Osteoblast (primary cell): ENCODE data around the gene SPHKAP. TPM values are rescaled to one million over a fixed set of nuclear protein-coding genes. Genes with fewer than 3 reads are reported as not detected.
"Not testable (repeated sequence)": the region's sequence is repeated elsewhere in the genome, so short reads cannot be mapped to it uniquely, and the experiment has no call there.

Experiments used
- DNase-seq: peaks from one replicate; pipeline ENCODE4 v3.0.0; 2011; ENCODE audit warnings: low spot score, mixed read lengths; ENCODE audit not compliant: insufficient read length; ENCODE audit errors: missing footprints
- H2AFZ ChIP-seq: 2 replicates; pipeline ENCODE4 v1.6.0; 2011; ENCODE audit warnings: mild to moderate bottlenecking, low read length
- H3K27ac ChIP-seq: 2 replicates; pipeline ENCODE4 v1.5.1; 2011; ENCODE audit warnings: mild to moderate bottlenecking, low read depth, low read length, moderate library complexity
- H3K27me3 ChIP-seq: 2 replicates; pipeline ENCODE4 v1.6.0; 2012; ENCODE audit warnings: mild to moderate bottlenecking, control low read depth, inconsistent platforms, low read length, moderate library complexity; ENCODE audit not compliant: insufficient read depth
- H3K36me3 ChIP-seq: 2 replicates; pipeline ENCODE4 v1.5.1; 2011; ENCODE audit warnings: mild to moderate bottlenecking, low read length, control low read depth, moderate library complexity; ENCODE audit not compliant: insufficient read depth
- H3K4me1 ChIP-seq: 2 replicates; pipeline ENCODE4 v1.5.1; 2011; ENCODE audit warnings: mild to moderate bottlenecking, low read length, control low read depth, moderate library complexity; ENCODE audit not compliant: insufficient read depth
- H3K4me2 ChIP-seq: 2 replicates; pipeline ENCODE4 v1.6.0; 2011; ENCODE audit warnings: mild to moderate bottlenecking, low read length; ENCODE audit not compliant: insufficient read depth
- H3K4me3 ChIP-seq: fragments of 200-600 bp; sonication (generic); 3 replicates; pipeline ENCODE4 v1.5.1; 2012; ENCODE audit warnings: mild to moderate bottlenecking, low read length, inconsistent platforms; ENCODE audit not compliant: insufficient read depth
- H3K79me2 ChIP-seq: 2 replicates; pipeline ENCODE4 v1.6.0; 2012; ENCODE audit warnings: mild to moderate bottlenecking, low read length, control low read depth, inconsistent platforms; ENCODE audit not compliant: insufficient read depth
- H3K9me3 ChIP-seq: 2 replicates; pipeline ENCODE4 v1.5.1; 2011; ENCODE audit warnings: low read depth, low read length, control low read depth
- H4K20me1 ChIP-seq: 2 replicates; pipeline ENCODE4 v1.6.0; 2012; ENCODE audit warnings: mild to moderate bottlenecking, low read length, control low read depth; ENCODE audit not compliant: insufficient read depth
- total RNA-seq: library from RNA; depleted of rRNA; stranded (reverse); fragments of >200 nt; gene quantifications from 2 replicates; pipeline ENCODE4 v1.2.3, GENCODE V29; 2012
- TF ChIP-seq, protein P1 (sequence below): IDR thresholded peaks from 2 replicates; pipeline ENCODE4 v1.5.1; 2011; ENCODE audit warnings: mild to moderate bottlenecking, low read depth, low read length, moderate library complexity; ENCODE audit errors: extremely low read depth

The SPHKAP gene
- total RNA-seq, 1 donor, result not detected

GRCh38 chr2:227942965-227943364 is 238.5 kb downstream of the SPHKAP start:
- H2AFZ ChIP-seq, result no peak overlapping the region
- H3K36me3 ChIP-seq, result no peaks in the 10 kb centered on the region
- H4K20me1 ChIP-seq, result no peaks in the 10 kb centered on the region
- TF ChIP-seq, protein P1, sequence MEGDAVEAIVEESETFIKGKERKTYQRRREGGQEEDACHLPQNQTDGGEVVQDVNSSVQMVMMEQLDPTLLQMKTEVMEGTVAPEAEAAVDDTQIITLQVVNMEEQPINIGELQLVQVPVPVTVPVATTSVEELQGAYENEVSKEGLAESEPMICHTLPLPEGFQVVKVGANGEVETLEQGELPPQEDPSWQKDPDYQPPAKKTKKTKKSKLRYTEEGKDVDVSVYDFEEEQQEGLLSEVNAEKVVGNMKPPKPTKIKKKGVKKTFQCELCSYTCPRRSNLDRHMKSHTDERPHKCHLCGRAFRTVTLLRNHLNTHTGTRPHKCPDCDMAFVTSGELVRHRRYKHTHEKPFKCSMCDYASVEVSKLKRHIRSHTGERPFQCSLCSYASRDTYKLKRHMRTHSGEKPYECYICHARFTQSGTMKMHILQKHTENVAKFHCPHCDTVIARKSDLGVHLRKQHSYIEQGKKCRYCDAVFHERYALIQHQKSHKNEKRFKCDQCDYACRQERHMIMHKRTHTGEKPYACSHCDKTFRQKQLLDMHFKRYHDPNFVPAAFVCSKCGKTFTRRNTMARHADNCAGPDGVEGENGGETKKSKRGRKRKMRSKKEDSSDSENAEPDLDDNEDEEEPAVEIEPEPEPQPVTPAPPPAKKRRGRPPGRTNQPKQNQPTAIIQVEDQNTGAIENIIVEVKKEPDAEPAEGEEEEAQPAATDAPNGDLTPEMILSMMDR, result no peak
- no peak overlapping the region for H3K4me3 ChIP-seq
- H3K4me2 ChIP-seq, result no peak overlapping the region
- DNase-seq, result no peak
- no peaks in the 10 kb centered on the region for H3K9me3 ChIP-seq
- H3K27ac ChIP-seq, result no peak overlapping the region
- no peaks in the 10 kb centered on the region for H3K79me2 ChIP-seq
- no peaks in the 10 kb centered on the region for H3K4me1 ChIP-seq
- no peaks in the 10 kb centered on the region for H3K27me3 ChIP-seq

DNA sequence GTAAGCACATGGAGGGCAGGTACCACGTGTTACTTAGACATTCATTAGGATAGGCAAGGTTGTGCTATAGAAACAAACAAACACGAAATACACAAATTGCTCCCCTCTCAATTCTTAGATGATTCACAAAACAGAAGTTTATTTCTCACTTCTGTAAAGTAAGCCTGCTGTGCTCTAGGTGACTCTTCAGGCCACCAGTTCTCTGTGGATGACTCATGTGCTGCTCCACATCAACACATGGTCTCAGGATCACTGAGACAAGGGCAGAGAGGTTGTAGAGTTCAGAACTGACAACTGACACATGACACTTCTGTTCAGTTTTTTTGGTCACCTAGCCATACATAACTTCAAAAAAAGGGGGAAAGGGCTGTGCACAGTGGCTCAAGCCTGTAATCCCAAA is 239.5 kb downstream of the SPHKAP start:
- Histone ChIP-seq H2AFZ (no peak overlapping the region), H3K79me2 (no peaks in the 10 kb centered on the region), H3K4me3 (no peak overlapping the region), H3K4me1 (no peaks in the 10 kb centered on the region), H4K20me1 (no peaks in the 10 kb centered on the region), H3K27ac (no peak overlapping the region), H3K36me3 (no peaks in the 10 kb centered on the region), H3K9me3 (no peaks in the 10 kb centered on the region), H3K4me2 (no peak overlapping the region), H3K27me3 (no peaks in the 10 kb centered on the region)
- no peak for DNase-seq
- TF ChIP-seq, protein P1, result no peak

GRCh38 chr2:227939271-227940027 is 242.0 kb downstream of the SPHKAP start:
- H3K27me3 ChIP-seq, result no peaks in the 10 kb centered on the region
- H2AFZ ChIP-seq, result peak overlapping the region; percentile 75
- H3K4me2 ChIP-seq, result peak overlapping the region; percentile 78
- H3K27ac ChIP-seq, result no peak overlapping the region
- DNase-seq, result peak; percentile 41
- TF ChIP-seq, protein P1, result peak; percentile 70
- H4K20me1 ChIP-seq, result no peaks in the 10 kb centered on the region
- H3K36me3 ChIP-seq, result no peaks in the 10 kb centered on the region
- H3K4me1 ChIP-seq, result no peaks in the 10 kb centered on the region
- peak overlapping the region; percentile 52 for H3K4me3 ChIP-seq
- no peaks in the 10 kb centered on the region for H3K79me2 ChIP-seq
- H3K9me3 ChIP-seq, result no peaks in the 10 kb centered on the region

- not testable (repeated sequence) for H3K9me3 ChIP-seq, H3K4me2 ChIP-seq, H4K20me1 ChIP-seq, H3K27me3 ChIP-seq, H3K27ac ChIP-seq, H3K4me1 ChIP-seq, H3K4me3 ChIP-seq, H3K79me2 ChIP-seq, H3K36me3 ChIP-seq, H2AFZ ChIP-seq, DNase-seq
Measured at GRCh38 chr2:227936249-227936648, 245.2 kb downstream of the SPHKAP start.
